Measurements from ENCODE around the gene ENTHD1. TPM values are rescaled to one million over a fixed set of nuclear protein-coding genes. Genes with fewer than 3 reads are reported as not detected.

Gene ENTHD1
- total RNA-seq, 1 experiment from 2014 or later, result not detected

DNA sequence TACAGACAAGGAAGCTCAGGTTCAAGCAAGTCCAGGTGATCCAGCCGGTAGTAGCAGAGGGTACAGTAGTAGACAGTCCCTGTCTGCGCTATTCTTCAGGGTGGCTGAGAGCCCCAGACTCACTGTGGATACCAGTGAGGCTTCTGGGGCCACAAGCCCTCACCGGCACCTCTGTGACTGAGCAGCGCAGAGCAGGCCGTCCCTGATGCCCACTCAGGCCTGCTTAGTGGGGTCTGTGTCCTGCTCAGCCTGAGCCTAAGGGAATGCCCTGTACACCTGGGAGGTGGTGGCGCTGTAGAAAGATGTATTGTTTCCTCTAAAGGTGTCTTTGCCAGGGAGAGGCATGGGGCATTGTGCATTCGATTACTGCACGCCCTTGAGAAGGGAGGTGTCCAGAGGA lies 179.2 kb downstream of the ENTHD1 start:
- H3K9me3 Mint-ChIP-seq (ENCODE audit: low read depth, unreplicated experiment), result no peaks in the 10 kb centered on the region
- CTCF ChIA-PET, result no interaction called here

GRCh38 chr22:39713799-39714290 lies 179.7 kb downstream of the ENTHD1 start:
- Mint-ChIP-seq H3K36me3 (ENCODE audit: insufficient read depth, unreplicated experiment) (no peaks in the 10 kb centered on the region), H3K4me1 (ENCODE audit: low read depth, unreplicated experiment) (no peaks in the 10 kb centered on the region), H3K9me3 (ENCODE audit: low read depth, unreplicated experiment) (no peaks in the 10 kb centered on the region), H3K27me3 (ENCODE audit: unreplicated experiment) (peaks cover 99% of the 10 kb centered on the region), H3K27ac (ENCODE audit: unreplicated experiment) (no peak overlapping the region), H3K4me3 (ENCODE audit: low read depth, unreplicated experiment) (no peak overlapping the region)
- intact Hi-C loops (cut with micrococcal nuclease; ENCODE audit: unreplicated experiment), result no loop called here
- BruUV-seq (replicated peaks), result no TSS peak
- TF ChIP-seq, protein P1, sequence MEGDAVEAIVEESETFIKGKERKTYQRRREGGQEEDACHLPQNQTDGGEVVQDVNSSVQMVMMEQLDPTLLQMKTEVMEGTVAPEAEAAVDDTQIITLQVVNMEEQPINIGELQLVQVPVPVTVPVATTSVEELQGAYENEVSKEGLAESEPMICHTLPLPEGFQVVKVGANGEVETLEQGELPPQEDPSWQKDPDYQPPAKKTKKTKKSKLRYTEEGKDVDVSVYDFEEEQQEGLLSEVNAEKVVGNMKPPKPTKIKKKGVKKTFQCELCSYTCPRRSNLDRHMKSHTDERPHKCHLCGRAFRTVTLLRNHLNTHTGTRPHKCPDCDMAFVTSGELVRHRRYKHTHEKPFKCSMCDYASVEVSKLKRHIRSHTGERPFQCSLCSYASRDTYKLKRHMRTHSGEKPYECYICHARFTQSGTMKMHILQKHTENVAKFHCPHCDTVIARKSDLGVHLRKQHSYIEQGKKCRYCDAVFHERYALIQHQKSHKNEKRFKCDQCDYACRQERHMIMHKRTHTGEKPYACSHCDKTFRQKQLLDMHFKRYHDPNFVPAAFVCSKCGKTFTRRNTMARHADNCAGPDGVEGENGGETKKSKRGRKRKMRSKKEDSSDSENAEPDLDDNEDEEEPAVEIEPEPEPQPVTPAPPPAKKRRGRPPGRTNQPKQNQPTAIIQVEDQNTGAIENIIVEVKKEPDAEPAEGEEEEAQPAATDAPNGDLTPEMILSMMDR (IDR thresholded peaks at IDR 0.05; ENCODE audit: unreplicated experiment), result no peak
- CTCF ChIA-PET, result no interaction called here
- DNase-seq, result no peak

More for the DNA sequence above, 179.2 kb downstream of the ENTHD1 start:
- Mint-ChIP-seq H3K4me3 (ENCODE audit: low read depth, unreplicated experiment) (no peak overlapping the region), H3K27me3 (ENCODE audit: unreplicated experiment) (peaks cover 99% of the 10 kb centered on the region), H3K4me1 (ENCODE audit: low read depth, unreplicated experiment) (no peaks in the 10 kb centered on the region), H3K27ac (ENCODE audit: unreplicated experiment) (no peak overlapping the region), H3K36me3 (ENCODE audit: insufficient read depth, unreplicated experiment) (no peaks in the 10 kb centered on the region)
- BruUV-seq (replicated peaks), result no TSS peak
- no peak for DNase-seq
- TF ChIP-seq, protein P1 (IDR thresholded peaks at IDR 0.05; ENCODE audit: unreplicated experiment), result no peak
- intact Hi-C loops (cut with micrococcal nuclease; ENCODE audit: unreplicated experiment), result no loop called here

- no peaks in the 10 kb centered on the region for H3K4me1 Mint-ChIP-seq (ENCODE audit: low read depth, unreplicated experiment)
- intact Hi-C loops (cut with micrococcal nuclease; ENCODE audit: unreplicated experiment), result no loop called here
- no peak overlapping the region for H3K4me3 Mint-ChIP-seq (ENCODE audit: low read depth, unreplicated experiment)
- no peaks in the 10 kb centered on the region for H3K9me3 Mint-ChIP-seq (ENCODE audit: low read depth, unreplicated experiment)
- TF ChIP-seq, protein P1 (IDR thresholded peaks at IDR 0.05; ENCODE audit: unreplicated experiment), result no peak
- no TSS peak for BruUV-seq (replicated peaks)
- H3K36me3 Mint-ChIP-seq (ENCODE audit: insufficient read depth, unreplicated experiment), result no peaks in the 10 kb centered on the region
- DNase-seq, result no peak
- H3K27ac Mint-ChIP-seq (ENCODE audit: unreplicated experiment), result no peak overlapping the region
- H3K27me3 Mint-ChIP-seq (ENCODE audit: unreplicated experiment), result peaks cover 99% of the 10 kb centered on the region
- CTCF ChIA-PET, result interaction anchor here (0.5 to 0.6 kb wide), 2 partner anchors 41 to 43 kb away, joined by 3 to 4 read pairs; no protein-coding TSS in a partner anchor
Measured at GRCh38 chr22:39712751-39713525, 180.6 kb downstream of the ENTHD1 start.

GRCh38 chr22:39712081-39712480 lies 181.5 kb downstream of the ENTHD1 start:
- Mint-ChIP-seq H3K4me3 (ENCODE audit: low read depth, unreplicated experiment) (no peak overlapping the region), H3K4me1 (ENCODE audit: low read depth, unreplicated experiment) (no peaks in the 10 kb centered on the region), H3K27me3 (ENCODE audit: unreplicated experiment) (peaks cover 95% of the 10 kb centered on the region), H3K36me3 (ENCODE audit: insufficient read depth, unreplicated experiment) (no peaks in the 10 kb centered on the region), H3K9me3 (ENCODE audit: low read depth, unreplicated experiment) (no peaks in the 10 kb centered on the region), H3K27ac (ENCODE audit: unreplicated experiment) (no peak overlapping the region)
- CTCF ChIA-PET, result interaction anchor here (0.6 kb wide), 2 partner anchors 25 to 44 kb away, joined by 3 to 4 read pairs; no protein-coding TSS in a partner anchor
- intact Hi-C loops (cut with micrococcal nuclease; ENCODE audit: unreplicated experiment), result no loop called here
- TF ChIP-seq, protein P1 (IDR thresholded peaks at IDR 0.05; ENCODE audit: unreplicated experiment), result no peak
- no TSS peak for BruUV-seq (replicated peaks)
- DNase-seq, result no peak

All from Calu3 (cell line).